Gastrocnemius medialis (tissue), 4 donors: ENCODE measurements around the gene PCNA.
"Not testable (repeated sequence)": the region's sequence is repeated elsewhere in the genome, so short reads cannot be mapped to it uniquely, and the experiment has no call there.

Experiments
- POLR2A ChIP-seq, 2 donors: fragments of 450-650 bp; IDR thresholded peaks; one replicate each; pipeline ENCODE4 v1.6.1; 2017; ENCODE audit warnings: antibody characterized with exemption in 2 of 2, mild to moderate bottlenecking in 2 of 2, moderate library complexity in 2 of 2
- TF ChIP-seq, protein P1 (sequence below), 5 experiments: fragments of 450-650 bp in 3 of 5; fragments of 200-600 bp in 2 of 5; sonication (generic) in 2 of 5; IDR thresholded peaks in 4 of 5; conservative IDR thresholded peaks in 1 of 5; 1 replicate in 4 of 5; 2 replicates in 1 of 5; pipeline ENCODE4 v1.5.1; 2016 to 2019; ENCODE audit warnings: antibody characterized with exemption in 5 of 5, mild to moderate bottlenecking in 3 of 5, moderate library complexity in 3 of 5

DNA sequence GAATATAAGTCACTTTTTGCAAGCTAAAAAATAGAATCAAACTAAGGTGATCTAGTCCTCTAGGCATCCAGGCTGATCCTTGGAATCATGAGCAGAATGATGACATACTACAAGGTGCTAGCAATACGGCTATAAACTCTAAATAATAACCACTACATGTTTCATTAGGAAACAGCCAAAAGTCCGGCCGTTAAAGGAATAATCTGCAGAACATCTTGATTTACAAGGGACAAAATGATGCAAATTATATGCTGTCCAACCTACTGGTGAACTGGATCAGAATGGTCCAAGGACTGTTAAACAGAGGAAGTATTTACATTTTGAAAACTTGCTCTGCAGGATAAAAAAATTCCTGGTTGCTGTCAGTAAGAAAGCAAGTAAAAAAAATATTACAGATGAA is 19.8 kb downstream of the PCNA start:
- not testable (repeated sequence) for TF ChIP-seq POLR2A (IDR thresholded peaks at IDR 0.05)
- TF ChIP-seq, protein P1, sequence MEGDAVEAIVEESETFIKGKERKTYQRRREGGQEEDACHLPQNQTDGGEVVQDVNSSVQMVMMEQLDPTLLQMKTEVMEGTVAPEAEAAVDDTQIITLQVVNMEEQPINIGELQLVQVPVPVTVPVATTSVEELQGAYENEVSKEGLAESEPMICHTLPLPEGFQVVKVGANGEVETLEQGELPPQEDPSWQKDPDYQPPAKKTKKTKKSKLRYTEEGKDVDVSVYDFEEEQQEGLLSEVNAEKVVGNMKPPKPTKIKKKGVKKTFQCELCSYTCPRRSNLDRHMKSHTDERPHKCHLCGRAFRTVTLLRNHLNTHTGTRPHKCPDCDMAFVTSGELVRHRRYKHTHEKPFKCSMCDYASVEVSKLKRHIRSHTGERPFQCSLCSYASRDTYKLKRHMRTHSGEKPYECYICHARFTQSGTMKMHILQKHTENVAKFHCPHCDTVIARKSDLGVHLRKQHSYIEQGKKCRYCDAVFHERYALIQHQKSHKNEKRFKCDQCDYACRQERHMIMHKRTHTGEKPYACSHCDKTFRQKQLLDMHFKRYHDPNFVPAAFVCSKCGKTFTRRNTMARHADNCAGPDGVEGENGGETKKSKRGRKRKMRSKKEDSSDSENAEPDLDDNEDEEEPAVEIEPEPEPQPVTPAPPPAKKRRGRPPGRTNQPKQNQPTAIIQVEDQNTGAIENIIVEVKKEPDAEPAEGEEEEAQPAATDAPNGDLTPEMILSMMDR (IDR thresholded peaks at IDR 0.05 in 4 of 5, conservative IDR thresholded peaks at IDR 0.05 in 1 of 5), result not testable (repeated sequence)
